Fibroblast of skin of back (primary cell): ENCODE data around the gene RIPOR3.
A peak's percentile ranks its signal among the peaks of the same experiment; 100 is the strongest.
"Not testable (repeated sequence)": the region's sequence is repeated elsewhere in the genome, so short reads cannot be mapped to it uniquely, and the experiment has no call there.

Experiments used
- DNase-seq: peaks from one replicate; pipeline ENCODE4 v3.0.0-alpha.2; 2013

Gene RIPOR3

GRCh38 chr20:50703651-50704438 lies 12.5 kb upstream of the RIPOR3 start:
- not testable (repeated sequence) for DNase-seq

- peak; percentile 81 for DNase-seq
Observed at GRCh38 chr20:50701041-50701963, 10.0 kb upstream of the RIPOR3 start.

GRCh38 chr20:50699688-50700087 lies 8.3 kb upstream of the RIPOR3 start:
- DNase-seq = no peak

GRCh38 chr20:50698255-50698654 lies 6.9 kb upstream of the RIPOR3 start:
- not testable (repeated sequence) for DNase-seq

DNA sequence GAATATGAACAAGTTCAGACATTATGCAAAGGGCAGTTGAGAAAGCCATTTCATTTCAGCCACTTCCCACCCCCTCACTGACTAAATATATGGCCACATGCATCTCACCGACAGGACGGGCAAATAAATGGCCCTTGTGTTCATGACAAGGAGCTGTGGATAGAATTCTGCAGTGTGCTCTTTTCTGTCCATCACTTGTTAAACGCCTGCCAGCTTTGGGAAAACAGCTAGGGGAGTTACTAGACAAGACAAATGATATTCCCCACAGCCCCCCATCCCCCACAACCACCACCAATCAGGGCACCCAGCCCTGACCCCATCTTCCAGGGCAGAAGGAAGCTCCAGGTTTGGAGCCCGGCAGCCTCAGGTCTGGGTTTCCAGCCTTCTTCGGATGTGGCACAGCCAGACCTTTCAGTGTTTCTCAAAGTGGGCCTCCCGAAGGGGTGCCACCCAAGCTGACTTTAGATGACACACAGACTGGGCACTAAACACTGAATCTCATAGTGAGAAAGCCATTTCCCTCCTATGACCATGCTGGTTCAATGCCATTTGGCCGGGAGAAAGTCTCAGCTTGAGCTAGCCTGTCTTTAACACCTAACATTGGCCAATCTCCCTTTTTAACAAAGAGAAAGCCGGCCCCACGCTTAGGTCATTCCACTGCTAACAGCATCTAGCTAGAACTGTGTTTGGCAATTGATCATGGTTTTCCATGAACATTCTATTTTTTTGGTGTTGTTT lies 4.0 kb upstream of the RIPOR3 start:
- DNase-seq = no peak

GRCh38 chr20:50694379-50695134 lies 3.2 kb upstream of the RIPOR3 start:
- DNase-seq = no peak

GRCh38 chr20:50693001-50693400 lies 1.7 kb upstream of the RIPOR3 start:
- DNase-seq = no peak

GRCh38 chr20:50692552-50692933 lies 1.2 kb upstream of the RIPOR3 start:
- DNase-seq = no peak

DNA sequence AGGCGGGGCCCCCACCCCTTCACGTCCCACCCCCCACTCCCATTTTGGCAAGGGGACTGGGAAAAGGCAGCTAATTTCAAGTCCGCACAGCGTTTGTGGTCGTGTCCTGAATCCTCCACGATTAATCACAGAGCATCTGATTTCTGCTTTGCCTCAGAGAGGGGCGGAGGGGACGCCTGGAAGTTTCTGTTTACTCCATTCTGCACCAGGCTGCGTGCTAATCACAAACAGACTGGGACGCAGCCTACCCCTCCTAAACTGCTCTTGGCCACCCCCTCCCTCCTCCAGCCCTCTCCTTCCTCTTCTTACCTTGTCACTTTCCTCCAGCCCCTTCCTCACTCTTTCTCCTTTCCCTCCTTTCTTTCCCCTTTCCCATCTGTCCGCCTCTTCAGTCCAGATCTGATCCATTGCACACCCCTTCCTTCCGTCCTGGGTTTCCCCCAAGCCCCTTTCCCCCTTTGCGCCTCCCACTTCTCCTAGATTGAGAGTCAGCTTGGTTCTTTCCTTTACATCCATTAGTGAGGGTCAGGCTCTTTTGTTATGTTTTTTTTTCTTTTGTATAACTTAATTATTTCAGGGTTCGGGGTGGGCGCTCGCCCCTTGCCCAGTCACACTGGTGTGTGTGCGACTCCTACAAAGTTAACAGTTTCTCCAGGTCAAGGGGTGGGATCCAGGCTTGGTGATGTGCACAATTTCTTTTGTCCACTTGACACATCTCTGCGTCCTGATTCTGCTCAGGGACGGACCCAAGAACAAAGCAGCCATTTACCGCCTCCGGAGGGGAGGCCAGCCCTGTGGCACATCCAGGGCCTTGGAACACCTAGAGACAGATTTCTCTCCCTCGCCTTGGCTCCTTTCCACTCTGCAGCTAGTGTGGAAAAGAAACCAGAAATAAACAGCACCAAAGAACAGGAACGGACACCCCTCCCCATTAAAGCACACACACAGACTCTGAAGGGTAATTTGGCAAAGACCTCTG lies 520 bp upstream of the RIPOR3 start:
- DNase-seq = peak; percentile 40

DNA sequence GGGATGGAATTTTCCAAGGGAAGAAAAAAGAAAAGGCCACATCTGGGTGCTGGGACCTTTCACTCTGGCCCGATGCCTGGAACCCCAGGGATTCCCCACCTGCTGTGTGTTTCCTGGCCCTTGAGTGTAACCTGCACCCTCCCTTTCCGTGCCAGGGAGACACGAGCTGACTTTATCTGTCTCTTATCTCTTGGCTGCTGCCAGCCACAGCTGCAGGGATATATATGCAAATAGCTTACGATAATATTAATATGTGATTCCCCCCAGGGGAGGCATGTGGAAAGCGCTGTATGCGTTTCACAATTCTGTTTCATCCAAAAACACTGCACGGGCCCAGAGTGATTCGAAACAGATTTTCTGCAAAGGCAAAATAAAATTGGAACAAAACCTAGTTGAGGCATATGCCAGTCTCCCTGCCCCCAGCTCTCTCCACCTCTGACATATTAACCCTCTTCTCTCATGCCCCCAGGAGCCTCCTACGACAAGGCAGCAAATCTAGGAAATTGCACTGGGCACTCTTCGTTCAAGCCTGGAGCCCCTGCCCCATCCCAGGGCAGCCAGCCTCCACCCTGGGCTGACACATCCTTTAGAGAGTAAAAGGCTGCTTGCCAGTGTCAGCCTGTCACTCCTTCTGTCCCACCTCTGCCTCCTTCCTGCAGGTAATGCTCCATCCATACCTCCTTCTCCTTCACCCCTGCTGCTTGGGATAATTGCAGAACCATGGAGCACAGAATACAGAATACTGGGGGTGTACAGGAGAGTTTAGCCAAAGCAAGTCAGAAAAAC lies 1.3 kb downstream of the RIPOR3 start:
- DNase-seq = no peak

GRCh38 chr20:50688256-50688975 lies 2.9 kb downstream of the RIPOR3 start:
- DNase-seq = no peak

DNA sequence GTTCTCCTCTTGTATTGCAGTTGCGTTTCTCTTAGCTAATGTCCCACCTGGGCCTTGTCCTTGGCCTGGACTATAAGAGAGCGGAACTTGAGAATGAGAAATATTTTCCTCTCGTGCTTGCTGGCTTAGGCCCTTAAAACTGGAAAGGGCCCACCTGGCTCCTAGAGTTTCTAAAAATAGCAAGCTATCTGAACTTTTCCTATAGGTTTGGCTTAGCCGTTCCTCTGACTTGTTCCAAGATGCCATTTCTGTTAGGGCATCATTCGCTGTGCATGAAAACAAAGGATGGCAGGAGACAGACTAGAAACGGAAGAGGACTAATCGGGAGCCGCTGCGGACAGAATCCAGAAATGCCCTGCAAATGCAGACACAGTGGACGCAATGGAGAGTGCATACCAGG lies 4.5 kb downstream of the RIPOR3 start:
- no peak for DNase-seq

DNA sequence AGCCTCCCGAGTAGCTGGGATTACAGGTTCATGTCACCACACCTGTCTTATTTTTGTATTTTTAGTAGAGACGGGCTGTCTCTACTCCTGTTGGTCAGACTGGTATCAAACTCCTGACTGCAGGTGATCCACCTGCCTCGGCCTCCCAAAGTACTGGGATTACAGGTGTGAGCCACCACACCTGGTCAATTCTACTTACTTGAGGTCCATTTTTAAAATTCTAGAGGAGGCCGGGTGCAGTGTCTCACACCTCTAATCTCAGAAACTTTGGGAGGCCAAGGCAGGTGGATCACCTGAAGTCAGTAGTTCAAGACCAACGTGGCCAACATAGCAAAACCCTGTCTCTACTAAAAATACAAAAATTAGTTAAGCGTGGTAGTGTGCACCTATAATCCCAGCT lies 7.8 kb downstream of the RIPOR3 start:
- DNase-seq = no peak

- no peak for DNase-seq
Observed at GRCh38 chr20:50682947-50683530, 8.3 kb downstream of the RIPOR3 start.

DNA sequence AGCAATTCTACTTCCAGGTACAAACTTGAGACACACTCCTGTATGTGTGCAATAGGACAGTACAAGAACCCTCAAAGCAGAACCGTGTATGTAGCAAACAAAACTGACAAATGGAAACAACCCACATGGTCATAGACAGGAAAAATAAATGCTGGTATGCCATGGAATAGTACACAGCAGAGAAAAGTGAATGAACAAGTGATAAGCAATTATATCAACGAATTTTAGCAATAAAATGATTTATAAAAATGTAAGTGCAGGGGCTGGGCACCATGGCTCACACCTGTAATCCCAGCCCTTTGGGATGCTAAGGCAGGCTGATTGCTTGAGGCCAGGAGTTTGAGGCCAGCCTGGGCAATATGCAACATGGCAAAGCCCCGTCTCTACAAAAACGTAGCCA lies 9.3 kb downstream of the RIPOR3 start:
- no peak for DNase-seq

GRCh38 chr20:50681359-50682064 lies 9.8 kb downstream of the RIPOR3 start:
- DNase-seq = no peak

GRCh38 chr20:50680105-50680960 lies 11.0 kb downstream of the RIPOR3 start:
- DNase-seq = no peak
